ENCODE results near the gene PLEKHN1.

- TF ChIP-seq FOXM1 (IDR thresholded peaks at IDR 0.05; ENCODE audit: borderline replicate concordance) (no peak), BHLHE40 (IDR thresholded peaks at IDR 0.05; ENCODE audit: borderline replicate concordance) (no peak), NFRKB (IDR thresholded peaks at IDR 0.05) (no peak), SUZ12 (IDR thresholded peaks at IDR 0.05) (no peak), HDGF (IDR thresholded peaks at IDR 0.05; ENCODE audit: borderline replicate concordance) (no peak), CTBP1 (IDR thresholded peaks at IDR 0.05; ENCODE audit: borderline replicate concordance) (no peak), SP1 (IDR thresholded peaks at IDR 0.05) (no peak), PKNOX1 (IDR thresholded peaks at IDR 0.05) (no peak), ELF4 (IDR thresholded peaks at IDR 0.05) (no peak), FOXK2 (IDR thresholded peaks at IDR 0.05) (no peak), FOXA1 (IDR thresholded peaks at IDR 0.05) (no peak), ZNF384 (IDR thresholded peaks at IDR 0.05) (no peak)
These were observed 55.6 kb downstream of the PLEKHN1 start for GRCh38 chr1:1021920-1022259.

All from HEK293T (cell line).